Measurements from ENCODE around the gene NRDC.

NRDC gene, protein sequence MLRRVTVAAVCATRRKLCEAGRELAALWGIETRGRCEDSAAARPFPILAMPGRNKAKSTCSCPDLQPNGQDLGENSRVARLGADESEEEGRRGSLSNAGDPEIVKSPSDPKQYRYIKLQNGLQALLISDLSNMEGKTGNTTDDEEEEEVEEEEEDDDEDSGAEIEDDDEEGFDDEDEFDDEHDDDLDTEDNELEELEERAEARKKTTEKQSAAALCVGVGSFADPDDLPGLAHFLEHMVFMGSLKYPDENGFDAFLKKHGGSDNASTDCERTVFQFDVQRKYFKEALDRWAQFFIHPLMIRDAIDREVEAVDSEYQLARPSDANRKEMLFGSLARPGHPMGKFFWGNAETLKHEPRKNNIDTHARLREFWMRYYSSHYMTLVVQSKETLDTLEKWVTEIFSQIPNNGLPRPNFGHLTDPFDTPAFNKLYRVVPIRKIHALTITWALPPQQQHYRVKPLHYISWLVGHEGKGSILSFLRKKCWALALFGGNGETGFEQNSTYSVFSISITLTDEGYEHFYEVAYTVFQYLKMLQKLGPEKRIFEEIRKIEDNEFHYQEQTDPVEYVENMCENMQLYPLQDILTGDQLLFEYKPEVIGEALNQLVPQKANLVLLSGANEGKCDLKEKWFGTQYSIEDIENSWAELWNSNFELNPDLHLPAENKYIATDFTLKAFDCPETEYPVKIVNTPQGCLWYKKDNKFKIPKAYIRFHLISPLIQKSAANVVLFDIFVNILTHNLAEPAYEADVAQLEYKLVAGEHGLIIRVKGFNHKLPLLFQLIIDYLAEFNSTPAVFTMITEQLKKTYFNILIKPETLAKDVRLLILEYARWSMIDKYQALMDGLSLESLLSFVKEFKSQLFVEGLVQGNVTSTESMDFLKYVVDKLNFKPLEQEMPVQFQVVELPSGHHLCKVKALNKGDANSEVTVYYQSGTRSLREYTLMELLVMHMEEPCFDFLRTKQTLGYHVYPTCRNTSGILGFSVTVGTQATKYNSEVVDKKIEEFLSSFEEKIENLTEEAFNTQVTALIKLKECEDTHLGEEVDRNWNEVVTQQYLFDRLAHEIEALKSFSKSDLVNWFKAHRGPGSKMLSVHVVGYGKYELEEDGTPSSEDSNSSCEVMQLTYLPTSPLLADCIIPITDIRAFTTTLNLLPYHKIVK

DNA sequence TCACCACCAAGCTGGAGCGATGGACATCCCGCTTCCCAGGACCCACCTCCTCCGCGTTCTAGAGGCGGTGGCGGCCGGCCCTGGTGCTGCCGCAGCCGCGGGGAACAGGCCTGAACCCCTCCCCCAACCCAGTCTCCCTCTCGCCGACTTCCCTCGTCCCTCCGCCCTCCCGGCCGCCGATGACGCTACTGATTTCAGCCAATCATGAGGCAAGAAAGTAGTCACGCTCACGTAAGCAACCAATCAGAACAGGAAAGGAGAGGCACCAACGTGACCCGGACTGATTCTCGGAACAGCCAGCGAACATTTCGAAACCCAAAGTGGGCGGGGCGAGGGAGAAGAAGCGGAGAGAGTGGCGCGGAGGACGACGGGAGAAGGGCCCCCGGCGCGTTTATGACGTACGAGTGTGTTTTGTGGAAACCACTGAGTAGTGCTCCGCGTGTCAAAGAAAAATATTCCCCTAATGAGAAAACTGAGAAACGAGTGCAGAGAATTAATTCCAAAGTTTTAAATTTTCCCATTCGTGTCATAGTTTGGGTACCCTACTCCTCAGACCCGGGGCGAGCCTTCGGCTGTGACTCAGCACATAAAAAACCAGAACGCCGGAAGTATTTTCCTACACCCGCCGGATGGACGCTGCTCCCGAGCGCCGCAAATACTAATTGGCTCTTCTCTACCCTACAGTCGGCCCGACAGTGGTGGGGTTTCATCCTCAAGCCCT lies at the start of gene NRDC:
NRDC (minus strand) TSS at position 112 of the 721 bp plus-strand sequence. CDS start 112 bp downstream, outside the sequence.
- TF ChIP-seq, protein P1, sequence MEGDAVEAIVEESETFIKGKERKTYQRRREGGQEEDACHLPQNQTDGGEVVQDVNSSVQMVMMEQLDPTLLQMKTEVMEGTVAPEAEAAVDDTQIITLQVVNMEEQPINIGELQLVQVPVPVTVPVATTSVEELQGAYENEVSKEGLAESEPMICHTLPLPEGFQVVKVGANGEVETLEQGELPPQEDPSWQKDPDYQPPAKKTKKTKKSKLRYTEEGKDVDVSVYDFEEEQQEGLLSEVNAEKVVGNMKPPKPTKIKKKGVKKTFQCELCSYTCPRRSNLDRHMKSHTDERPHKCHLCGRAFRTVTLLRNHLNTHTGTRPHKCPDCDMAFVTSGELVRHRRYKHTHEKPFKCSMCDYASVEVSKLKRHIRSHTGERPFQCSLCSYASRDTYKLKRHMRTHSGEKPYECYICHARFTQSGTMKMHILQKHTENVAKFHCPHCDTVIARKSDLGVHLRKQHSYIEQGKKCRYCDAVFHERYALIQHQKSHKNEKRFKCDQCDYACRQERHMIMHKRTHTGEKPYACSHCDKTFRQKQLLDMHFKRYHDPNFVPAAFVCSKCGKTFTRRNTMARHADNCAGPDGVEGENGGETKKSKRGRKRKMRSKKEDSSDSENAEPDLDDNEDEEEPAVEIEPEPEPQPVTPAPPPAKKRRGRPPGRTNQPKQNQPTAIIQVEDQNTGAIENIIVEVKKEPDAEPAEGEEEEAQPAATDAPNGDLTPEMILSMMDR (conservative IDR thresholded peaks at IDR 0.05), result no peak
- H3K27ac ChIP-seq, result peak within 1 kb of the TSS; percentile 95

DNA sequence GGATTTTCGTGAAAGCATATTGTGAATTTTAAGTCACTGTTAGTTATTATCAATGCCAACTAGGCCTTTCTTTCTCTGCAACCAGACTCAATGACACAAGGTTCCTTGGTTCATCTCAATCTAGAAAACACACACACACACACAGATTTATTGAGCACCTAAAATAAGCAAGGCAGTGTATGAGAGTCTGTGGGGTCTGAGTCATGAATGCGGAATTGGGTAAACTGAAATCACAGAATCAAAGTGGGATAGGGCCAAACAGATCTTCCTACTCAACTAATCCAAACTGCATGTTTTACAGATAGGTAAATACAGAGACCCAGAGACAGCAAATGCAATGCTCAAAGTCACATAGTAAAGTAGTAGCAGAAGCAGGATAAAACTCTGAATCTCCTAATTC lies 48.5 kb upstream of the NRDC start:
- TF ChIP-seq, protein P1 (conservative IDR thresholded peaks at IDR 0.05), result no peak
- no peak overlapping the region for H3K27ac ChIP-seq

DNA sequence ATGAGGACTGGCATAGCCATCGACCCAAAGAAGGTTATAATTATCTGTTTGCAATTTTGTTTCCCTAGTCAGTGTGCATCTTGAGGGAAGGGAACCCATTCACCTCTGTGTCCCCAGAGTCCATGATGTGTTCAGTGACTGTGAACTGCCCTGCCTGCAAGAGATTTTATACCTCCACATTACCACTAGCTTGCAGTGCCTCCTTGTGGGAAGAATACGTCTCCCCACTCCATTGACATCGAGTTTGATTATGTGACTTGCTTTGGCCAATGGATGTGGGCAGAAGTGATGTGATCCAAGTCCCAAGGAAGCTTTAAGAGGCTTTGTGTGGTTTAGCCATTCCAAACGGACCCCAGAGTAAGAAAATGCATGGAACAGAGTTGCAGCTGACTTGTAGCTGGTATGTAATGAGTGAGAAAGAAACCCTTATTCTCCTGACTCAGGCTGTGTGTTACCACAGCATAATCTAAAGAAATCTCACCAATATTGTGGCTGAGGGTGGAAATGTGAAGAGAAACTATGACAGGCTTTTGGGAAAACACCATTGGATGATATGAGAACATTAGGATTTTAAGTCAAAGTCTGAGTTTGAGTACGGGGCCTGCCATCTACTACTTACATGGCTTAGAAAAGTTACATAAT lies 47.8 kb upstream of the NRDC start:
- H3K27ac ChIP-seq, result no peak overlapping the region
- TF ChIP-seq, protein P1 (conservative IDR thresholded peaks at IDR 0.05), result no peak

DNA sequence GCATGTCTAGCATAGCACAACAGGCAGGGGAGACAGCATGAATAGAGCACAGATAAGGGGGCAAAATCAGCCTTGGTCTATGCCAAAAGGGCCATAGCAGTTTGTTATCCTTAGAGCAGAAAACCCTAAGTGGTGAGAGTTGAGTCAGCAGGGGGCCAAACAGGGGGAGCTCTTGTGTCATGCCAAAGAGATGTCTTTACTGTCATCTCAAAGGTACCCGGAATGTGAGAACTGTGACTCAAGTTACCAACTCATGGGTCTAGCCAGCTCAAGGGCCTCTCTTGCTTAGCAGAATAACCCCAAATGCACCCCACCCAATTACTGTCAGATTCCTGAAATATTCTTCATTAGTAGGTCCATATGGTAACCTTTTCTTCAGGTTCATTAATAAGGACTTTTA lies 45.9 kb upstream of the NRDC start:
- H3K27ac ChIP-seq, result no peak overlapping the region

DNA sequence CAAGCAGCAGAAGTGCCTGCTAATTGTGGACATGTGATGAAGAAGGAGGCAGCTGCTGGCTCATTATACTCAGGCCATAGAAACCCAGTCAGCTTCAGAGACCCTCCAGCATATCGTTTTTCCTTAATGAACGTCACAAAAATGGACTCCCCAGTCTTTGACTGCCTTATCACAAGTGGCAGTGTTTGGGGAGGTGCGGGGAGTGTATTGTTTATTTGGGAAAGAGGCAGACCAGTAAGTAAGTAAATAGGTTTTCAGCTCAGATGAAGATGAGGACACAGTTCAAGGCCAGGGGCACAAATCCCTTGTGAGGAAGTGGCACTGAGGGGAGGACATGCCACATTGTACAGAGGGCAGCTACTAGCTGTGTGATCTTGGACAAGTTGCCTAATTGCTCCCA lies 43.5 kb upstream of the NRDC start:
- TF ChIP-seq, protein P1 (conservative IDR thresholded peaks at IDR 0.05), result no peak
- H3K27ac ChIP-seq, result no peak overlapping the region

More for the DNA sequence above, 45.9 kb upstream of the NRDC start:
- TF ChIP-seq, protein P1 (conservative IDR thresholded peaks at IDR 0.05), result no peak

DNA sequence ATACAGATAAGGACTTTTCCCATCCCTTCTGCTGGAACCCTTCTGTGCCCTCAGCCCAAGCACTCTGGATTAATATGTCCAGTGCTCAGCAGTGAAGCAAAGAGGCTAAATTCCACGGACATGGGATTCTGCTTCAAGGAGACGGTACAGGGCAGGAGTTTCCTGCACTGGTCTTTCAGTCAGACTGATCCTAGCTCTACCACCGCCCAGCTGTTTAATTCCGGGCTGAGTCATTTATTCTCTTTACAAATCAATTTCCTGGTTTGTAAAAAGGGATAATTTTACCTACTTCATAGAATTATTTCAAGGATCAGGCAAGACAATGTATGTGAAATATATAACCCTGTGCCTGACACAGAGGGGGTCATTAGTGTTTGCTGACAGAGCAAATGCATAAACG lies 41.6 kb upstream of the NRDC start:
- TF ChIP-seq, protein P1 (conservative IDR thresholded peaks at IDR 0.05), result no peak
- no peak overlapping the region for H3K27ac ChIP-seq

All from VCaP (cell line).